Measurements from ENCODE around the gene SPATS2.

The SPATS2 gene

GRCh38 chr12:49335955-49336644, 31.2 kb upstream of the SPATS2 start:
- no peak for DNase-seq (ENCODE audit: low spot score)

- DNase-seq (ENCODE audit: low spot score) = peak; percentile 94
These were observed 30.3 kb upstream of the SPATS2 start, which contains the start of gene C1QL4 for GRCh38 chr12:49336645-49337584. Gene C1QL4, minus strand, starts transcription at chr12:49337188. Its CDS starts 711 bp downstream, at chr12:49336477.

- no peak for DNase-seq (ENCODE audit: low spot score)
These were observed 28.3 kb upstream of the SPATS2 start for GRCh38 chr12:49338830-49339463.

GRCh38 chr12:49339464-49339861, 27.8 kb upstream of the SPATS2 start:
- DNase-seq (ENCODE audit: low spot score) = no peak

GRCh38 chr12:49340095-49340870, 27.0 kb upstream of the SPATS2 start:
- no peak for DNase-seq (ENCODE audit: low spot score)

- no peak for DNase-seq (ENCODE audit: low spot score)
These were observed 26.1 kb upstream of the SPATS2 start for GRCh38 chr12:49340971-49341776.

GRCh38 chr12:49341777-49342065, 25.5 kb upstream of the SPATS2 start:
- DNase-seq (ENCODE audit: low spot score) = no peak

- peak; percentile 85 for DNase-seq (ENCODE audit: low spot score)
These were observed 25.0 kb upstream of the SPATS2 start for GRCh38 chr12:49342066-49342913.

- DNase-seq (ENCODE audit: low spot score) = no peak
These were observed 24.1 kb upstream of the SPATS2 start for GRCh38 chr12:49342914-49343731.

- no peak for DNase-seq (ENCODE audit: low spot score)
These were observed 22.7 kb upstream of the SPATS2 start for GRCh38 chr12:49344486-49345050.

GRCh38 chr12:49345051-49345824, 22.0 kb upstream of the SPATS2 start:
- peak; percentile 60 for DNase-seq (ENCODE audit: low spot score)

- DNase-seq (ENCODE audit: low spot score) = peak; percentile 67
These were observed 21.2 kb upstream of the SPATS2 start for GRCh38 chr12:49345825-49346658.

GRCh38 chr12:49346659-49347310, 20.5 kb upstream of the SPATS2 start, which contains the start of gene DNAJC22:
Gene DNAJC22, plus strand, starts transcription at chr12:49346888. Its CDS starts 1,985 bp downstream, at chr12:49348873.
- peak; percentile 54 for DNase-seq (ENCODE audit: low spot score)

- peak; percentile 95 for DNase-seq (ENCODE audit: low spot score)
These were observed 19.7 kb upstream of the SPATS2 start for GRCh38 chr12:49347311-49348193.

- no peak for DNase-seq (ENCODE audit: low spot score)
These were observed 18.5 kb upstream of the SPATS2 start for GRCh38 chr12:49348781-49349180.

GRCh38 chr12:49349266-49349665, 18.0 kb upstream of the SPATS2 start:
- DNase-seq (ENCODE audit: low spot score) = no peak
